ENCODE measurements around the gene LGALS3BP.

DNA sequence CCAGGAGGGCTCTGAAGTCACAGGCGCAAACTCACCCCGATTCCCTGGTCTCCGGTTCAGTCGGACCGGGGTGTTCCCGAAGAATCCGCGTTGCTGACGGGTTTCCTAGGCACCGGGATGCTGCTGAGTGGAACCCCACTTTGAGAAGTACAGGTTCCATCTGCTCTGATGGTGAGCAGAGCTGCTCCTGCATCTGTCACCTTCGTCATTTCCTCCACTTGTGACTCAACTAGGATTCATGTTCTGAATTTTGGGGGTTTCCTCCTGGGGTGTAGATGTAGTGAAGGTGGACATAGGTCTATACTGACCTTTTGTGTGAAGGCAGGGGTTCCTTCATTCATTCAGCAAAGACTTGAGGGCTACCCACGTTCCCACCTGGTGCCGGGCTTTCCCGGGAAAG is 25.0 kb downstream of the LGALS3BP start:
- TF ChIP-seq POLR2A (IDR thresholded peaks at IDR 0.05; ENCODE audit: low read length) (no peak), GATA1 (IDR thresholded peaks at IDR 0.05; ENCODE audit: low read depth, low read length) (no peak)

All from erythroblast (primary cell).